ENCODE data around the gene C19orf12.

Gene C19orf12

GRCh38 chr19:29758863-29759262 lies 43.8 kb upstream of the C19orf12 start:
- Histone ChIP-seq H4K20me1 (ENCODE audit: insufficient read depth, low read length) (no peaks in the 10 kb centered on the region), H3K79me2 (ENCODE audit: insufficient read depth, low read length) (no peaks in the 10 kb centered on the region), H3K4me1 (ENCODE audit: insufficient read depth, low read length, severe bottlenecking) (no peaks in the 10 kb centered on the region), H3K4me3 (ENCODE audit: low read depth, low read length, poor library complexity, severe bottlenecking) (no peak overlapping the region), H3K9me3 (ENCODE audit: low read length) (no peaks in the 10 kb centered on the region), H3K9me2 (ENCODE audit: low read depth, low read length) (no peaks in the 10 kb centered on the region), H3K4me2 (ENCODE audit: low read length) (no peak overlapping the region), H3K27me3 (ENCODE audit: insufficient read depth, low read length) (no peaks in the 10 kb centered on the region), H3K9ac (ENCODE audit: low read length) (no peak overlapping the region), H3F3A (ENCODE audit: insufficient read depth, low read length) (no peaks in the 10 kb centered on the region), H3K36me3 (ENCODE audit: insufficient read depth, low read length) (no peaks in the 10 kb centered on the region), H3K27ac (ENCODE audit: low read depth, low read length, poor library complexity, severe bottlenecking) (no peak overlapping the region), H2AFZ (ENCODE audit: low read length) (no peak overlapping the region)
- TF ChIP-seq EZH2 (IDR thresholded peaks at IDR 0.05; ENCODE audit: borderline replicate concordance, low read length) = no peak
- TF ChIP-seq CTCF (IDR thresholded peaks at IDR 0.05; ENCODE audit: low read length) = no peak

DNA sequence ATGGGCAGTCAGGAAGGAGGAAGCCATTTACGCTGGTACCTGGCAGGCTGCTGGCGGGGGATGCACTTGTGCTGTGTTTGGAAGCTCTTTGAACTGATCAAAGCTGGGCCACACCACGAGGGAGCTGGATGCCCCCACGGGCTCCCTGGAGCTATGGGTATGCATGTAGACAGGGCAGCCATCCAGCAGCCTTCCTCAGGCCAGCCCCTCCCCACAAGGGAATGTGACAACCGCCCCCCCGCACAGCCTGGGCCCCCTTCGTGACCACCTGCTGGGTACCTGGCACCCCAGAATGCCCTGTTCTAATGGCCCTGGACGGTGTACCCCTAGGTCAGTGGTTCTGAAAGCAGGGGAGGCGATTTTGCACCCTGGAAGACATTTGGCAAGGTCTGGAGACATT lies 42.5 kb upstream of the C19orf12 start:
- Histone ChIP-seq H2AFZ (ENCODE audit: low read length) (no peak overlapping the region), H3K4me3 (ENCODE audit: low read depth, low read length, poor library complexity, severe bottlenecking) (no peak overlapping the region), H3K79me2 (ENCODE audit: insufficient read depth, low read length) (no peaks in the 10 kb centered on the region), H4K20me1 (ENCODE audit: insufficient read depth, low read length) (no peaks in the 10 kb centered on the region), H3K4me2 (ENCODE audit: low read length) (no peak overlapping the region), H3K9me3 (ENCODE audit: low read length) (no peaks in the 10 kb centered on the region), H3K27ac (ENCODE audit: low read depth, low read length, poor library complexity, severe bottlenecking) (no peak overlapping the region), H3K27me3 (ENCODE audit: insufficient read depth, low read length) (no peaks in the 10 kb centered on the region), H3F3A (ENCODE audit: insufficient read depth, low read length) (no peaks in the 10 kb centered on the region), H3K36me3 (ENCODE audit: insufficient read depth, low read length) (no peaks in the 10 kb centered on the region), H3K4me1 (ENCODE audit: insufficient read depth, low read length, severe bottlenecking) (no peaks in the 10 kb centered on the region), H3K9ac (ENCODE audit: low read length) (no peak overlapping the region), H3K9me2 (ENCODE audit: low read depth, low read length) (no peaks in the 10 kb centered on the region)
- no peak for TF ChIP-seq CTCF (IDR thresholded peaks at IDR 0.05; ENCODE audit: low read length)
- TF ChIP-seq EZH2 (IDR thresholded peaks at IDR 0.05; ENCODE audit: borderline replicate concordance, low read length) = no peak

DNA sequence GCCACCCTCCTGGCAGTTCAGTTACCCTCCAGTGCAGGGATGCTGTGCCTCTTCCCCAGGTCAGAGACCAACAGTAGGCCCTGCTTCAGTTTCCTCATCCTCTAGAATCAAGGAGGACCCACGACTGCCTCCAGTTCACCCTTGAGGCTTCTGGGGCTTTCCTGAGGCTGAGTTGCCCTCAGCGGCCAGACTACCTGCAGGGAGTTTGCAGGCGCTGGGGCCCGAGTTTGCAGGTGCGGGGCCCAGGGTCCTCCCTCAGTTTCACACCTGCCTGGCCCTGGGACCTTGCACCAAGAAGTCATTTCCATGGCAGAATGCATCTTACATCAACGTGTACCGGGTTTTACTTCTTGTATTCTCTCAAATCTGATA lies 38.9 kb upstream of the C19orf12 start:
- Histone ChIP-seq H3K4me1 (ENCODE audit: insufficient read depth, low read length, severe bottlenecking) (no peaks in the 10 kb centered on the region), H3K9me3 (ENCODE audit: low read length) (no peaks in the 10 kb centered on the region), H3K9ac (ENCODE audit: low read length) (no peak overlapping the region), H3K27me3 (ENCODE audit: insufficient read depth, low read length) (no peaks in the 10 kb centered on the region), H3K4me3 (ENCODE audit: low read depth, low read length, poor library complexity, severe bottlenecking) (peak overlapping the region; percentile 1), H3K36me3 (ENCODE audit: insufficient read depth, low read length) (no peaks in the 10 kb centered on the region), H3K27ac (ENCODE audit: low read depth, low read length, poor library complexity, severe bottlenecking) (no peak overlapping the region), H3K9me2 (ENCODE audit: low read depth, low read length) (no peaks in the 10 kb centered on the region), H4K20me1 (ENCODE audit: insufficient read depth, low read length) (no peaks in the 10 kb centered on the region), H3K4me2 (ENCODE audit: low read length) (peak overlapping the region; percentile 26; the same call in 1 of the 2 replicates), H2AFZ (ENCODE audit: low read length) (no peak overlapping the region), H3F3A (ENCODE audit: insufficient read depth, low read length) (no peaks in the 10 kb centered on the region), H3K79me2 (ENCODE audit: insufficient read depth, low read length) (no peaks in the 10 kb centered on the region)
- TF ChIP-seq EZH2 (IDR thresholded peaks at IDR 0.05; ENCODE audit: borderline replicate concordance, low read length) (no peak), CTCF (IDR thresholded peaks at IDR 0.05; ENCODE audit: low read length) (no peak)

All from OCI-LY1 (cell line).